ENCODE measurements around the gene GRIP2. TPM values are rescaled to one million over a fixed set of nuclear protein-coding genes. Genes with fewer than 3 reads are reported as not detected.

The GRIP2 gene
- total and polyA plus RNA-seq, 2 of the 4 experiments (the other 2 are of a cell fraction) = 0.05 TPM; not detected in 1

DNA sequence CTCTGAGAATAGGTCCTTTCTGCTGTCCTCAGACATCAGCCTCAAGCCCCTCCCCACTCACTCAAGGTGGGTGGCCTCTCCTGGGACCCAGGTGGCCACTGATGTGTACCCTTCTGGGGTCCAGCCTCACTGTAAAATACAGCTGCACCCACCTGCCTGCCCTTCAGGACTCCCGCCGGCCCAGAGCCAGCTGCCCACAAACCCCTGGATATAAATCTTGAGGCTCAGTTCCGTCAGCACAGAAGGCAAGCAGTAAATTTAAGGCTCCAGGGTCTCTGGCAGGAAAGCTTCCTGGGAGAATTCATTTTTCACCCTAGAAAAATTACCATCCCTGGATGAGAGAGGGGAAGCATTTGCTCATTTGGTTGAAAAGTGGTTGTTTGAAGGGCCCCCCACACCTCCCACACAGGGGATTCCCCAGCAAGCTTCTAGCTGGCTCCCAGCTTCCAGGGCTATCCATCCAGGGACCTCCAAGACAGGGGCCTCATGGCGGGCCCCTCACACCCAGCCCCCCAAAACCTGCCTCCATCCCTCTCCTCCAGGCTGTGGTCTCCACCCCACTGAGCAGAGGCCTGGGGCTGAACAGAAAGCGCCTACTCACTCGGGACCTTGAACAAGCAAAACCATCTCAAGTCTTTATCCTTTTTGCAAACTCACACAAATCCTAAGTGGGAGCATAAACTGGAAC, 48.4 kb upstream of the GRIP2 start:
- H3K14ac ChIP-seq (replicated peaks; ENCODE audit: low read depth, low read length) = no peak overlapping the region
- H2AK9ac ChIP-seq (replicated peaks; ENCODE audit: low read depth, low read length, poor library complexity) = no peak overlapping the region
- ChIA-PET CTCF (no interaction called here), POLR2A (ENCODE audit: unreplicated experiment) (no interaction called here)
- no peaks in the 10 kb centered on the region for H3K36me3 ChIP-seq (ENCODE audit: control insufficient read depth, insufficient read depth, low read length)
- no peak overlapping the region for H3K4me2 ChIP-seq (ENCODE audit: low read depth, low read length)
- H3K27me3 ChIP-seq (ENCODE audit: control insufficient read depth, insufficient read depth, low read length) = peaks cover 19% of the 10 kb centered on the region
- no peaks in the 10 kb centered on the region for H4K20me1 ChIP-seq (ENCODE audit: insufficient read depth, low read length)
- no peak overlapping the region for H3K23ac ChIP-seq (ENCODE audit: low read depth, low read length)
- 76% methylated on average over 2 of the region's 6 CpGs; no CpG with 5 or more reads in 1 of the 2 experiments for WGBS, 2 experiments (ENCODE audit: extremely low coverage in 2 of 2, insufficient read length in 1 of 2)
- no peak overlapping the region for H4K91ac ChIP-seq (ENCODE audit: insufficient read depth, low read depth, low read length)
- H4K8ac ChIP-seq (ENCODE audit: low read depth in 2 of 2, low read length in 2 of 2) = no peak overlapping the region
- H2BK15ac ChIP-seq (ENCODE audit: low read depth, low read length) = no peak overlapping the region
- H3K9ac ChIP-seq (ENCODE audit: low read depth, low read length) = no peak overlapping the region
- H3K27ac ChIP-seq (ENCODE audit: insufficient read depth, low read length) = no peak overlapping the region
- no peak overlapping the region for H3K56ac ChIP-seq (ENCODE audit: extremely low read depth, insufficient read depth, low read length)
- H2AFZ ChIP-seq (replicated peaks; ENCODE audit: low read length, poor library complexity) = no peak overlapping the region
- no peak overlapping the region for H2AK5ac ChIP-seq (ENCODE audit: low read depth, low read length)
- no peaks in the 10 kb centered on the region for H3K9me3 ChIP-seq (ENCODE audit: control insufficient read depth, insufficient read depth, low read length)
- no peak overlapping the region for H2BK5ac ChIP-seq (ENCODE audit: low read depth, low read length, poor library complexity, severe bottlenecking)
- no peak overlapping the region for H3K18ac ChIP-seq (ENCODE audit: low read depth, low read length)
- in situ Hi-C loops (cut with MboI; ENCODE audit: low sequenced_read_pairs) = no loop called here
- H3K4ac ChIP-seq (ENCODE audit: low read depth, low read length) = no peak overlapping the region
- intact Hi-C loops (cut with micrococcal nuclease) = no loop called here
- no peaks in the 10 kb centered on the region for H3K9me1 ChIP-seq (ENCODE audit: insufficient read depth, low read length)
- H3K4me3 ChIP-seq (ENCODE audit: insufficient read depth, low read depth, low read length) = no peak overlapping the region
- H2BK120ac ChIP-seq (ENCODE audit: low read depth, low read length) = no peak overlapping the region
- dilution Hi-C loops (cut with HindIII; ENCODE audit: low sequenced_read_pairs, unreplicated experiment) = no loop called here
- BruUV-seq (replicated peaks) = no TSS peak
- no peaks in the 10 kb centered on the region for H3K79me1 ChIP-seq (ENCODE audit: low read depth in 1 of 2, low read length in 2 of 2)
- DNase-seq (no peak), ATAC-seq (ENCODE audit: low read depth) (no peak)
- TF ChIP-seq, protein P1, sequence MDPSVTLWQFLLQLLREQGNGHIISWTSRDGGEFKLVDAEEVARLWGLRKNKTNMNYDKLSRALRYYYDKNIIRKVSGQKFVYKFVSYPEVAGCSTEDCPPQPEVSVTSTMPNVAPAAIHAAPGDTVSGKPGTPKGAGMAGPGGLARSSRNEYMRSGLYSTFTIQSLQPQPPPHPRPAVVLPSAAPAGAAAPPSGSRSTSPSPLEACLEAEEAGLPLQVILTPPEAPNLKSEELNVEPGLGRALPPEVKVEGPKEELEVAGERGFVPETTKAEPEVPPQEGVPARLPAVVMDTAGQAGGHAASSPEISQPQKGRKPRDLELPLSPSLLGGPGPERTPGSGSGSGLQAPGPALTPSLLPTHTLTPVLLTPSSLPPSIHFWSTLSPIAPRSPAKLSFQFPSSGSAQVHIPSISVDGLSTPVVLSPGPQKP (IDR thresholded peaks at IDR 0.05; ENCODE audit: borderline replicate concordance, low read depth, low read length) = no peak
- TF ChIP-seq FOS (IDR thresholded peaks at IDR 0.05; ENCODE audit: low read depth, low read length) (no peak), CHD1 (IDR thresholded peaks at IDR 0.05; ENCODE audit: low read depth, low read length) (no peak), RAD21 (IDR thresholded peaks at IDR 0.05; ENCODE audit: low read length) (no peak), USF2 (IDR thresholded peaks at IDR 0.05; ENCODE audit: low read depth, low read length) (no peak), MAZ (IDR thresholded peaks at IDR 0.05; ENCODE audit: borderline replicate concordance, low read depth, low read length) (no peak), MAFK (IDR thresholded peaks at IDR 0.05; ENCODE audit: low read depth, low read length) (no peak), CEBPB (IDR thresholded peaks at IDR 0.05; ENCODE audit: low read depth, low read length) (no peak), SMC3 (IDR thresholded peaks at IDR 0.05; ENCODE audit: low read depth, low read length) (no peak)
- TF ChIP-seq, protein P2, sequence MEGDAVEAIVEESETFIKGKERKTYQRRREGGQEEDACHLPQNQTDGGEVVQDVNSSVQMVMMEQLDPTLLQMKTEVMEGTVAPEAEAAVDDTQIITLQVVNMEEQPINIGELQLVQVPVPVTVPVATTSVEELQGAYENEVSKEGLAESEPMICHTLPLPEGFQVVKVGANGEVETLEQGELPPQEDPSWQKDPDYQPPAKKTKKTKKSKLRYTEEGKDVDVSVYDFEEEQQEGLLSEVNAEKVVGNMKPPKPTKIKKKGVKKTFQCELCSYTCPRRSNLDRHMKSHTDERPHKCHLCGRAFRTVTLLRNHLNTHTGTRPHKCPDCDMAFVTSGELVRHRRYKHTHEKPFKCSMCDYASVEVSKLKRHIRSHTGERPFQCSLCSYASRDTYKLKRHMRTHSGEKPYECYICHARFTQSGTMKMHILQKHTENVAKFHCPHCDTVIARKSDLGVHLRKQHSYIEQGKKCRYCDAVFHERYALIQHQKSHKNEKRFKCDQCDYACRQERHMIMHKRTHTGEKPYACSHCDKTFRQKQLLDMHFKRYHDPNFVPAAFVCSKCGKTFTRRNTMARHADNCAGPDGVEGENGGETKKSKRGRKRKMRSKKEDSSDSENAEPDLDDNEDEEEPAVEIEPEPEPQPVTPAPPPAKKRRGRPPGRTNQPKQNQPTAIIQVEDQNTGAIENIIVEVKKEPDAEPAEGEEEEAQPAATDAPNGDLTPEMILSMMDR (conservative IDR thresholded peaks at IDR 0.05; ENCODE audit: low read depth, low read length) = no peak
- no peak overlapping the region for H4K5ac ChIP-seq (ENCODE audit: low read depth, low read length)
- no peaks in the 10 kb centered on the region for H3K4me1 ChIP-seq (ENCODE audit: control insufficient read depth, insufficient read depth, low read length)
- no peak overlapping the region for H2BK20ac ChIP-seq (ENCODE audit: low read depth, low read length)

Data from IMR-90 (cell line).